CD14-positive monocyte (primary cell): ENCODE data around the gene AKAP12. TPM values are rescaled to one million over a fixed set of nuclear protein-coding genes. Genes with fewer than 3 reads are reported as not detected.

Experiments
- DNase-seq, 3 donors: peaks; one replicate each; pipeline ENCODE4 v3.0.0-alpha.2; 2011 to 2022
- H2AFZ ChIP-seq: 2 replicates; pipeline ENCODE4 v1.6.0; 2012; ENCODE audit warnings: mild to moderate bottlenecking, low read depth, low read length, inconsistent platforms; ENCODE audit not compliant: insufficient read depth, poor library complexity, severe bottlenecking
- H3K27ac ChIP-seq, 2 donors: 1 replicate in 1 of 2; 2 replicates in 1 of 2; pipeline ENCODE4 v1.5.1; 2012 to 2013; ENCODE audit warnings: low read length in 2 of 2, control low read depth in 1 of 2, inconsistent platforms in 1 of 2, low read depth in 1 of 2, mild to moderate bottlenecking in 1 of 2
- H3K27me3 ChIP-seq, 2 donors: one replicate each; pipeline versions ENCODE4 v1.6.0 to v1.6.1; 2011 to 2013; ENCODE audit warnings: low read length in 2 of 2; ENCODE audit not compliant: control insufficient read depth in 2 of 2, insufficient read depth in 2 of 2
- H3K36me3 ChIP-seq, 2 donors: replicated peaks in 1 of 2; 1 replicate in 1 of 2; 2 replicates in 1 of 2; pipeline versions ENCODE4 v1.5.1 to v1.6.1; 2012 to 2013; ENCODE audit warnings: low read length in 2 of 2, control low read depth in 1 of 2, inconsistent platforms in 1 of 2, mild to moderate bottlenecking in 1 of 2; ENCODE audit not compliant: insufficient read depth in 2 of 2, control insufficient read depth in 1 of 2
- H3K4me1 ChIP-seq, 2 donors: 1 replicate in 1 of 2; 2 replicates in 1 of 2; pipeline versions ENCODE4 v1.5.1 to v1.6.1; 2012 to 2013; ENCODE audit warnings: low read length in 2 of 2, control low read depth in 1 of 2, inconsistent platforms in 1 of 2, mild to moderate bottlenecking in 1 of 2, moderate library complexity in 1 of 2; ENCODE audit not compliant: insufficient read depth in 2 of 2, control insufficient read depth in 1 of 2
- H3K4me2 ChIP-seq: replicated peaks from 2 replicates; pipeline ENCODE3; 2012; ENCODE audit warnings: low read length, moderate library complexity, mild to moderate bottlenecking; ENCODE audit not compliant: poor library complexity, severe bottlenecking; ENCODE audit errors: extremely low read depth
- H3K4me3 ChIP-seq, 3 experiments: fragments of 200-600 bp in 1 of 3; sonication (generic) in 1 of 3; replicated peaks in 1 of 3; 1 replicate in 2 of 3; 2 replicates in 1 of 3; pipeline ENCODE4 v1.5.1; 2011 to 2013; ENCODE audit warnings: low read length in 3 of 3, mild to moderate bottlenecking in 3 of 3, control low read depth in 2 of 3, low read depth in 2 of 3, inconsistent platforms in 1 of 3, moderate library complexity in 1 of 3
- H3K79me2 ChIP-seq: 2 replicates; pipeline ENCODE4 v1.6.0; 2012; ENCODE audit warnings: mild to moderate bottlenecking, control low read depth, inconsistent platforms, low read length, moderate library complexity; ENCODE audit not compliant: insufficient read depth
- H3K9ac ChIP-seq: 2 replicates; pipeline ENCODE4 v1.6.0; 2017; ENCODE audit warnings: low read length, mild to moderate bottlenecking; ENCODE audit not compliant: insufficient read depth, poor library complexity, severe bottlenecking
- H3K9me3 ChIP-seq, 2 donors: replicated peaks in 1 of 2; 1 replicate in 1 of 2; 2 replicates in 1 of 2; pipeline versions ENCODE4 v1.5.1 to v1.6.1; 2012 to 2013; ENCODE audit warnings: low read length in 2 of 2, control low read depth in 1 of 2; ENCODE audit not compliant: control insufficient read depth in 1 of 2, insufficient read depth in 1 of 2
- H4K20me1 ChIP-seq: 2 replicates; pipeline ENCODE4 v1.6.0; 2012; ENCODE audit warnings: mild to moderate bottlenecking, low read length, control low read depth, moderate library complexity; ENCODE audit not compliant: insufficient read depth
- H3K27ac Mint-ChIP-seq, 7 donors: one replicate each; pipeline ENCODE4 v1.8.0; 2020; ENCODE audit warnings: mild to moderate bottlenecking in 7 of 7, mixed read lengths in 7 of 7, moderate library complexity in 6 of 7, inconsistent platforms in 2 of 7
- H3K27me3 Mint-ChIP-seq, 3 donors: one replicate each; pipeline ENCODE4 v1.8.0; 2021 to 2022; ENCODE audit warnings: low read depth in 3 of 3, mild to moderate bottlenecking in 3 of 3, mixed read lengths in 3 of 3, moderate library complexity in 3 of 3, inconsistent platforms in 1 of 3
- H3K36me3 Mint-ChIP-seq, 2 donors: one replicate each; pipeline ENCODE4 v1.8.0; 2020; ENCODE audit warnings: mixed read lengths in 2 of 2, inconsistent platforms in 1 of 2, mild to moderate bottlenecking in 1 of 2
- H3K4me1 Mint-ChIP-seq: one replicate; pipeline ENCODE4 v1.8.0; 2020; ENCODE audit warnings: mild to moderate bottlenecking, mixed read lengths
- H3K4me3 Mint-ChIP-seq, 2 donors: one replicate each; pipeline ENCODE4 v1.8.0; 2020; ENCODE audit warnings: mild to moderate bottlenecking in 2 of 2, mixed read lengths in 2 of 2, moderate library complexity in 1 of 2
- H3K9me3 Mint-ChIP-seq, 7 donors: one replicate each; pipeline ENCODE4 v1.8.0; 2020 to 2022; ENCODE audit warnings: mixed read lengths in 7 of 7, mild to moderate bottlenecking in 6 of 7, moderate library complexity in 6 of 7, inconsistent platforms in 2 of 7
- CTCF ChIP-seq: fragments of 200-600 bp; IDR thresholded peaks from one replicate; pipeline ENCODE4 v1.8.0; 2022; ENCODE audit warnings: antibody characterized with exemption, mild to moderate bottlenecking
- WGBS: methylation state at CpG from one replicate; pipeline ENCODE4 v1.1.5; 2013; ENCODE audit warnings: missing lambda C conversion rate; ENCODE audit not compliant: insufficient coverage; 5-methylcytosine and 5-hydroxymethylcytosine counted together
- intact Hi-C, 2 donors: fragments of 100-400 bp; cut with micrococcal nuclease; formaldehyde crosslinking; loops; one replicate each; pipeline versions ENCODE4 v1.15.0 to v1.15.1; 2023
- polyA plus RNA-seq, 3 donors: library from polyadenylated mRNA; depleted of rRNA in 1 of 3; unstranded in 2 of 3; stranded (reverse) in 1 of 3; fragments of 300-500 nt in 2 of 3; fragments of >200 nt in 1 of 3; fragmentation: Illumina TruSeq in 2 of 3; gene quantifications; 1 replicate in 2 of 3; 2 replicates in 1 of 3; pipeline ENCODE4 v1.2.3, GENCODE V29; 2012 to 2021

AKAP12 gene
- polyA plus RNA-seq, 3 donors = 0.01 TPM; not detected in 2

- intact Hi-C loops = no loop called here
Measured at GRCh38 chr6:151240791-151241642, 1.2 kb downstream of the AKAP12 start.

GRCh38 chr6:151241853-151242252 lies 2.1 kb downstream of the AKAP12 start:
- intact Hi-C loops = no loop called here
- H2AFZ ChIP-seq = no peak overlapping the region
- no peak overlapping the region for H3K9ac ChIP-seq
- Mint-ChIP-seq H3K36me3 (no peaks in the 10 kb centered on the region), H3K9me3 (peaks cover 0 to 13% (median 3%) of the 10 kb centered on the region in 7 donors), H3K27me3 (peaks cover 58 to 80% (median 67%) of the 10 kb centered on the region in 3 donors), H3K27ac (no peak overlapping the region), H3K4me1 (peaks cover 7% of the 10 kb centered on the region), H3K4me3 (peak overlapping the region in 1 of 2 donors; percentile 59)
- no peaks in the 10 kb centered on the region for H3K79me2 ChIP-seq
- H3K27me3 ChIP-seq = peaks cover 41 to 65% of the 10 kb centered on the region in 2 donors
- peaks cover 0 to 12% of the 10 kb centered on the region in 2 donors for H3K9me3 ChIP-seq
- DNase-seq = no peak
- H3K27ac ChIP-seq = no peak overlapping the region
- TF ChIP-seq CTCF = no peak
- no peaks in the 10 kb centered on the region for H4K20me1 ChIP-seq
- no peaks in the 10 kb centered on the region for H3K36me3 ChIP-seq
- peaks cover 0 to 5% of the 10 kb centered on the region in 2 donors for H3K4me1 ChIP-seq
- no peak overlapping the region for H3K4me3 ChIP-seq
- no CpG with 5 or more reads among the region's 5 CpGs for WGBS
- H3K4me2 ChIP-seq = no peak overlapping the region

More at GRCh38 chr6:151240791-151241642, 1.2 kb downstream of the AKAP12 start:
- Histone ChIP-seq H3K9me3 (peaks cover 0 to 12% of the 10 kb centered on the region in 2 donors), H3K79me2 (no peaks in the 10 kb centered on the region), H3K9ac (no peak overlapping the region), H3K4me2 (peak overlapping the region; percentile 44), H3K36me3 (no peaks in the 10 kb centered on the region), H3K27me3 (peaks cover 41 to 68% of the 10 kb centered on the region in 2 donors), H3K4me3 (no peak overlapping the region), H3K4me1 (peaks cover 0 to 5% of the 10 kb centered on the region in 2 donors), H2AFZ (no peak overlapping the region), H3K27ac (no peak overlapping the region), H4K20me1 (no peaks in the 10 kb centered on the region)
- no peaks in the 10 kb centered on the region for H3K36me3 Mint-ChIP-seq
- peaks cover 0 to 13% (median 1%) of the 10 kb centered on the region in 7 donors for H3K9me3 Mint-ChIP-seq
- peaks cover 7% of the 10 kb centered on the region for H3K4me1 Mint-ChIP-seq
- DNase-seq = no peak
- no peak for TF ChIP-seq CTCF
- H3K4me3 Mint-ChIP-seq = peak overlapping the region in 1 of 2 donors; percentile 61
- peak overlapping the region in 1 of 7 donors; percentile 22 for H3K27ac Mint-ChIP-seq
- under 1% methylated on average over 64 of the region's 68 CpGs for WGBS
- H3K27me3 Mint-ChIP-seq = peaks cover 59 to 78% (median 63%) of the 10 kb centered on the region in 3 donors
